Measurements from ENCODE around the gene FADS3.
"Not testable (repeated sequence)": the region's sequence is repeated elsewhere in the genome, so short reads cannot be mapped to it uniquely, and the experiment has no call there.

FADS3 gene

GRCh38 chr11:61898247-61898582, 6.9 kb upstream of the FADS3 start:
- DNase-seq (ENCODE audit: low read depth in 2 of 2, low spot score in 1 of 2): no peak

DNA sequence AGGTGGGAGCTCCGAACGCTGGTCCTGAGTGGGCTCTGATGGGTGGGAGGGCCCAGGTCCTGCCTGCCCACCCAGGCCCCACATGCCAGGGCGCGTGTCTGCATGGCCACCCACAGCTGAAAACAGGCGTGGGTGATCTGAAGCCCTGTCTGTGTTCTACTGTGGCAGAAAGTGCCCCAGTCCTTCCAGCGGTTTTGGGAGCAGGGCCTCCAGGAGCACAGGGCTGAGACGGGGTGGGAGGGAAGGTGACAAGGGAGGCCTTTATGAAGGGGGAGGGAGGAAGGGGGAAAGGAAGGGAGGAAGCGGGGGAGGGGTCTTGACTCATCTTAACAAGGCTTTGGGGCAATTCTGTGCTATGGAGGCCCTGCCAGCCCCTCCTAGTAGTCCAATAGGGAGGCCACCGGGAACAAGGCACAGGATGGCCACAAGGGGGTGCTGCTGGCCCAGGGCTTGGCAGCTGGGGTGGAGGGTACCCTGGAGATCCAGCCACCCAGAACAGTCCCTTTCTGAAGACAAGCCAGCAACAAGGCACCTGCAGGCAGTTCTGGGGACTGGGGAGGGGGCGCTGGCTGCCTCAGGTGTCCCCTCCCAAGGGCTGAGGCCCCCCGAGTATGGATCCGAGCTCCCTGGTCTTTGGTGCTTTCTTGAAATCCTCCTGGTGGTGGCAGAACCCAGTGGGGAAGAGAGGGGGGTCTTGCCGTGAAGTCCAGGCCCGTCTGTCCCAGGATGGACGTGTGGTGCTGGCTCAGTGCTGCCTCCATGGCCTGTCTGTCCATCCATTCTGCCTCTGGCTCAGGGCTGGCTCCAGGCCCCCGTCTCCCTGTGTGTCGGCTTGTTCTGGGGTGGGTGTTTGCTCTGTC, 6.3 kb upstream of the FADS3 start:
- DNase-seq (ENCODE audit: low read depth in 2 of 2, low spot score in 1 of 2): peak; percentile 43 to 67

GRCh38 chr11:61896665-61897386, 5.5 kb upstream of the FADS3 start:
- no peak for DNase-seq (ENCODE audit: low read depth in 2 of 2, low spot score in 1 of 2)

DNA sequence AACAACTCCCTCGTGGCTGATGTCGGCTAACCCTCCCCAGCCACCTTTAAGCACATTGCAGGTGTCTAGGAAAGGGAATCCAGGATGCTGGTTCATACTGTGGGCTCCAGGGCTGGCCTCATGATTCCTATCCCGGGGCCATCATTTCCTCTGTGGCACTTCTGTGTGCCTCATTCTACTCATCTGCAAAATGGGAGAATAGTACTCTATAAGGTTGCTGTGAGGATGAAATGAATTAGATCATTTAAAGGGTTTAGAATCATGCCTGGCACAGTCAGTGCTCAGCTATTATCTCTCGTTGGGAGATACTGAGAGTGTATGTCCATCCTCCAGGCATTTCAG, 4.3 kb upstream of the FADS3 start:
- DNase-seq (ENCODE audit: low read depth in 2 of 2, low spot score in 1 of 2): no peak

GRCh38 chr11:61895046-61895717, 3.8 kb upstream of the FADS3 start:
- no peak for DNase-seq (ENCODE audit: low read depth in 2 of 2, low spot score in 1 of 2)

DNA sequence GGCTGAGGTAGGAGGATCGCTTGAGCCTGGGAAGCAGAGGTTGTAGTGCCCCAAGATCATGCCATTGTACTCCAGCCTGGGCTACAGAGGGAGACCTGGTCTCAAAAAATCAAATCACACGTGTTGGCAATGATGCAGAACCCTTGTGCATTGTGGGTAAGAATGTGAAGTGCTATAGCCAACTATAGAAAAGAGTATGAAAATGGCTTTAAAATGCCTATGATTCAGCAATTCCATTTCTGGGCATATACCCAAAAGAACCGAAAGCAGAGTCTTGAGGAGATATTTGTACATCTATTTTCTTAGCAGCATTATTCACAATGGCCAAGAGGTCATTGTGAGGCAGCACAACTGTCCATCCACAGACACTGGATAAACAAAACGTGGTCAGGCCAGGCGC, 2.6 kb upstream of the FADS3 start:
- DNase-seq (ENCODE audit: low read depth in 2 of 2, low spot score in 1 of 2): no peak

DNA sequence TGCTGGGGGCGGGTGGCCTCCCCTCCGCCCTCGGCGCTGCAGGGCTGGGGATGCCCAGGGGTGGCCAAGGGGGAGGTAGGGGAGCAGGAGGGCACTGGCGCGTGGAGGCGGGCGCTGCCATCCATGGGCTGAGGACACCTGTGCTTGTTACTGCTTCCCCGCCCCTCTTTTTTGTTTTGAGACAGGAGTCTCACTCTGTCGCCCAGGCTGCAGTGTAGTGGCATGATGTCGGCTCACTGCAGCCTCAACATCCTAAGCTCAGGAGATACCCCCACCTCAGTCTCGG, 683 bp upstream of the FADS3 start:
- no peak for DNase-seq (ENCODE audit: low read depth in 2 of 2, low spot score in 1 of 2)

- DNase-seq (ENCODE audit: low read depth in 2 of 2, low spot score in 1 of 2): no peak
Observed at GRCh38 chr11:61890529-61891330, 615 bp downstream of the FADS3 start.

GRCh38 chr11:61889831-61890230, 1.5 kb downstream of the FADS3 start:
- DNase-seq (ENCODE audit: low read depth in 2 of 2, low spot score in 1 of 2): no peak

GRCh38 chr11:61888590-61888989, 2.8 kb downstream of the FADS3 start:
- no peak for DNase-seq (ENCODE audit: low read depth in 2 of 2, low spot score in 1 of 2)

DNA sequence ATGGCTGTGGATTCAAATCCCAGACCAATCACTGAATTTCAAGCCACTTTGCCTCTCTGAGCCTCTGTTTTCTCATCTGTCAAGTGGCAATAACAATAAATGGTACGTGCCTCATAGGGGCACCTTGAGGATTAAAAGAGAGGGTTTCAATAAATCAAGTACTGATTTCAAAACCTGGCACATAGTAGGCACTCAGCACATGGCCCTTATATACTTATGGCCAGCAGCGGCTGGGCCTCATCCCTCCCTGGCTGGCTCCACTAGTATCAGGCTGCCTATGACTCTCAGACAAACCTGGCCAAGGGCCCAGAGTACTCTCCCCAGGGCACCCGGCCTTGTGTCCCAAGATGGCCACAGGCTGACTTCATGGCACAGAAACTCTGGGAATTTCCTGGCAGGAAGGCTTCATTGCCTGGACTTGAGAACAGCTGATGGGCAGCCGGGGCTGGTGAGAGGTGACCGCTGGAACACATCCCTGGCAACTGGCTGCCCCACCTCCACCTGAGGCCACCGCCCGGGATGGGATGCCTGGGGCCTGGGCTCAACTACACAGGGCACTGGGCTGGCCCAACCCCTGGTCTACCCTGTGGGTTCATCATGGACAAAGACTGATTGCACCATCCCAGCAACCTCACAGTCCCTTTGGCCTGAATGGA, 3.4 kb downstream of the FADS3 start:
- DNase-seq (ENCODE audit: low read depth in 2 of 2, low spot score in 1 of 2): no peak

GRCh38 chr11:61886643-61887042, 4.7 kb downstream of the FADS3 start:
- DNase-seq (ENCODE audit: low read depth in 2 of 2, low spot score in 1 of 2): no peak

DNA sequence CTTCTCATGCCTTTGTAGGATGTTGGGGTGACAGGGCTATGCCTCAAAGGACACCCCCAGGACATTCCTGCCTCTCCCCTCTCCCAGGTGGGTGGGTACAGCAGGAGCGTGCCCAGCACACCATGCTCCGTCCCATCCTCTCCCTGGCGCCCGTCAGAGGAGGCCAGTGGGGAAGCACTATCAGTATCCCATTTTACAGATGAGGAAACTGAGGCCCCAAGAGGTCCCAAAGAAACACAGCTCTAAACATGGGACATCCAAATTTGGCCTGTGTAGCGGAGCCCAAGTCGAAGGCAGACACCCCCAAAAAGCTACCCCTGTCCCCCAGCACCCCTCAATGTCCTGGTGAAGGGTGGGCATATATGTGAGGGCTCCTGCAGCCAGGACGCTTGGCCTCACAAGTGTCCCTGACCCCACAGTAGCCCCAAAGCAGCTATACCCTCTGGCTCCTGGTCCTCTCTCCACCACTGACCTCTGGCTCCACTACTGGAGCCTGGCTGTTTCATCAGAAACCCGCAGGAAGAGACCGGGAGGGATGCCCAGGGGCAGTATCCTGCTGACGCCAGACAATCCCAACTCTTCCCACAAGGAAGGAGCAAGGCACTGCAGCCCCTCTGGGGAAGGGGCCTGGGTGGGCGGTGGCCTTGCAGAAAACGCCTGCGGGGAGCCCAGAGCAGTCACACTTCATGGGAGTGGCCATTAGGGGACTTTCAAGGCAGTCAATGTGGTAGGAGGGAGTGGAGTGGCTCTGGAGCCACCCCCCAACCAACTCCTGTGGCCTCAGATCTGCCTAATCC, 5.4 kb downstream of the FADS3 start:
- no peak for DNase-seq (ENCODE audit: low read depth in 2 of 2, low spot score in 1 of 2)

GRCh38 chr11:61885166-61885778, 6.1 kb downstream of the FADS3 start:
- no peak for DNase-seq (ENCODE audit: low read depth in 2 of 2, low spot score in 1 of 2)

- no peak for DNase-seq (ENCODE audit: low read depth in 2 of 2, low spot score in 1 of 2)
Observed at GRCh38 chr11:61883947-61884346, 7.4 kb downstream of the FADS3 start.

GRCh38 chr11:61883327-61883726, 8.0 kb downstream of the FADS3 start:
- no peak for DNase-seq (ENCODE audit: low read depth in 2 of 2, low spot score in 1 of 2)

DNA sequence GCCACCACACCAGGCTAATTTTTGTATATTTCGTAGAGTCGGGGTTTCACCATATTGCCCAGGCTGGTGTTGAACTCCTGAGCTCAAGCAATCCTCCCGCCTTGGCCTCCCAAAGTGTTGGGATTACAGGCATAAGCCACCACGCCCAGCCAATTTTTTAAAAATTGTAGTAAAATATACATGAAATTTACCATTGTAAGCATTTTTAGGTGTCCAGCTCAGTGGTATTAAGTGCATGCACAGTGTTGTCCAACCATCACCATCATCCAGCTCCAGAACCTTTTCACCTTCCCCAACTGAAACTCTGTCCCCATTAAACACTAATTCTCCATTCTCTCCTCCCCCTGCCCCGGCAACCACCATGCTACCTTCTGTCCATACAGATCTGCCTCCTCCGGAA, 8.5 kb downstream of the FADS3 start:
- DNase-seq (ENCODE audit: low read depth in 2 of 2, low spot score in 1 of 2): no peak

DNA sequence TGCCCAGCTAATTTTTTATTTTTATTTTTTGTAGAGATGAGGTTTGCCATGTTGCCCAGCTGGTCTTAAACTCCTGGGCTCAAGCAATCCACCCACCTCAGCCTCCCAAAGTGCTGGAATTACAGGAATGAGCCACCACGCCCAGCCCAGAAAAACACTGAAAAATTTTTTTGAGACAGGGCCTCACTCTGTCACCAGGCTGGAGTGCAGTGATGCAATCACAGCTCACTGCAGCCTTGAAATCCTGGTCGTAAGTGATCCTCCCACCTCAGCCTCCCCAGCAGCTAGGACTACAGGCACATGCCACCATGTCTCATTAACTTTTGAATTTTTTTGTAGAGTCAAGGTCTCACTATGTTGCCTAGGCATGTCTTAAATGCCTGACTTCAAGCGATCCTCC, 9.1 kb downstream of the FADS3 start:
- not testable (repeated sequence) for DNase-seq (ENCODE audit: low read depth in 2 of 2, low spot score in 1 of 2)

- no peak for DNase-seq (ENCODE audit: low read depth in 2 of 2, low spot score in 1 of 2)
Observed at GRCh38 chr11:61881397-61881796, 9.9 kb downstream of the FADS3 start.

- no peak for DNase-seq (ENCODE audit: low read depth in 2 of 2, low spot score in 1 of 2)
Observed at GRCh38 chr11:61880454-61880853, 10.9 kb downstream of the FADS3 start.
